ENCODE results near the gene ZBTB11. TPM values are rescaled to one million over a fixed set of nuclear protein-coding genes. Genes with fewer than 3 reads are reported as not detected.

Gene ZBTB11, protein sequence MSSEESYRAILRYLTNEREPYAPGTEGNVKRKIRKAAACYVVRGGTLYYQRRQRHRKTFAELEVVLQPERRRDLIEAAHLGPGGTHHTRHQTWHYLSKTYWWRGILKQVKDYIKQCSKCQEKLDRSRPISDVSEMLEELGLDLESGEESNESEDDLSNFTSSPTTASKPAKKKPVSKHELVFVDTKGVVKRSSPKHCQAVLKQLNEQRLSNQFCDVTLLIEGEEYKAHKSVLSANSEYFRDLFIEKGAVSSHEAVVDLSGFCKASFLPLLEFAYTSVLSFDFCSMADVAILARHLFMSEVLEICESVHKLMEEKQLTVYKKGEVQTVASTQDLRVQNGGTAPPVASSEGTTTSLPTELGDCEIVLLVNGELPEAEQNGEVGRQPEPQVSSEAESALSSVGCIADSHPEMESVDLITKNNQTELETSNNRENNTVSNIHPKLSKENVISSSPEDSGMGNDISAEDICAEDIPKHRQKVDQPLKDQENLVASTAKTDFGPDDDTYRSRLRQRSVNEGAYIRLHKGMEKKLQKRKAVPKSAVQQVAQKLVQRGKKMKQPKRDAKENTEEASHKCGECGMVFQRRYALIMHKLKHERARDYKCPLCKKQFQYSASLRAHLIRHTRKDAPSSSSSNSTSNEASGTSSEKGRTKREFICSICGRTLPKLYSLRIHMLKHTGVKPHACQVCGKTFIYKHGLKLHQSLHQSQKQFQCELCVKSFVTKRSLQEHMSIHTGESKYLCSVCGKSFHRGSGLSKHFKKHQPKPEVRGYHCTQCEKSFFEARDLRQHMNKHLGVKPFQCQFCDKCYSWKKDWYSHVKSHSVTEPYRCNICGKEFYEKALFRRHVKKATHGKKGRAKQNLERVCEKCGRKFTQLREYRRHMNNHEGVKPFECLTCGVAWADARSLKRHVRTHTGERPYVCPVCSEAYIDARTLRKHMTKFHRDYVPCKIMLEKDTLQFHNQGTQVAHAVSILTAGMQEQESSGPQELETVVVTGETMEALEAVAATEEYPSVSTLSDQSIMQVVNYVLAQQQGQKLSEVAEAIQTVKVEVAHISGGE
- polyA plus RNA-seq (2012; rRNA removed): 4.9 and 7.2 TPM in 2 replicates
- polyA plus RNA-seq (2012; cell fraction: cytosol; rRNA removed): 5.7 and 5.9 TPM in 2 replicates
- polyA plus RNA-seq (2012; cell fraction: nucleus; rRNA removed): 7.2 and 16.9 TPM in 2 replicates

DNA sequence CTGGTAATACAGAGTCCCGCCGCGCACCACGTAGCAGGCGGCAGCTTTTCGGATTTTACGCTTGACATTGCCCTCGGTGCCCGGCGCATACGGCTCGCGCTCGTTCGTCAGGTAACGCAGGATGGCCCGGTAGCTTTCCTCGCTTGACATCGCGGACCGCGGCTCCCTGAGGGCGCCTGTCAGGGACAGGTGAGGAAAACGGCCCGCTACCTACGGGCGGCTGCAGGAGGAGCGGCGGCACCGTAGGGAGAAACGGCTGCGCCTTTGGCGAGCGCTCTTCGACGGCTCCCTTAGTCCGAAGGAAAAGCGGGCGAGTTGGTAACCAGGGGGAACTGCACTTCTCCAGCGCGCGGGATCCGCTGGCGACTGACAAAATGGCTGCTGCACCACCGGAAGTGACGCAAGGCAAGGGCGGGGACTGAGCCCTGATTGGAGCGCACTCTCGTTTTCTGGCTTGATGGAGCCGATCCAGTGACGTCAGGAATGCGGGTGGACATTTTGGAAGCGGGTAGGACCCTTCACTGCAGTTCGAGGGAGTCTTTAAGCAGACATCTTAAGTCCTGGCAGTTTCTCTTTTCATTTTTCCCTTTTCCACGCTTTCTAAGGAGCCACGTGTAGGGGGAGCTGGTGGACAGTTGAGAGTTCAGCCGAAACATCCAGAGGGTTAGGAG, at the start of gene ZBTB11:
Gene ZBTB11, minus strand, starts transcription at position 368 of the 671 bp plus-strand sequence. Its CDS starts 218 bp downstream, at position 150.
- Histone ChIP-seq H3K79me2 (ENCODE audit: insufficient read depth) (peaks cover 61% of the 10 kb centered on the region), H3K4me3 (ENCODE audit: low read depth in 2 of 2, low read length in 1 of 2) (peak within 1 kb of the TSS; percentile 95 to 100), H3K9me3 (no peaks in the 10 kb centered on the region), H3K9ac (peak within 1 kb of the TSS; percentile 91), H4K20me1 (ENCODE audit: insufficient read depth) (peaks cover 22% of the 10 kb centered on the region), H3K36me3 (replicated peaks in 1 of 2; ENCODE audit: control insufficient read depth in 1 of 2, insufficient read depth in 2 of 2, low read length in 1 of 2) (peaks cover 18 to 32% of the 10 kb centered on the region in 2 experiments), H3K27ac (ENCODE audit: low read depth in 2 of 2, low read length in 1 of 2) (peak within 1 kb of the TSS; percentile 88 to 91), H2AFZ (ENCODE audit: low read depth) (peak within 1 kb of the TSS; percentile 92), H3K4me2 (peak within 1 kb of the TSS; percentile 98), H3K4me1 (ENCODE audit: control insufficient read depth in 1 of 2, insufficient read depth in 2 of 2, low read depth in 1 of 2, low read length in 1 of 2) (peaks cover 10 to 15% of the 10 kb centered on the region in 2 experiments; a peak in 3 of 4 replicates), H3K27me3 (ENCODE audit: insufficient read depth) (no peaks in the 10 kb centered on the region), H3F3A (replicated peaks; ENCODE audit: insufficient read depth) (peaks cover 48% of the 10 kb centered on the region), H3K9me2 (no peaks in the 10 kb centered on the region)
- ChIA-PET CTCF (interaction anchor here (0.8 to 3.9 kb wide), 9 partner anchors 9 to 130 kb away, joined by 3 to 21 read pairs (median 4); partner anchors contain the start of genes PCNP and RPL24), POLR2A (interaction anchor here (0.9 to 4.0 kb wide), 4 partner anchors 10 to 115 kb away, joined by 4 to 49 read pairs (median 7); partner anchors contain the start of genes CEP97, PCNP, RPL24 and TRMT10C)
- WGBS (ENCODE audit: low lambda C conversion rate): under 1% methylated on average over 26 of the region's 57 CpGs
- peak; percentile 94 for DNase-seq
- TF ChIP-seq TCF12 (IDR thresholded peaks at IDR 0.05) (no peak; the same call in 1 of the 2 replicates), RFX5 (IDR thresholded peaks at IDR 0.05; ENCODE audit: low read length) (peak; percentile 80), NRF1 (IDR thresholded peaks at IDR 0.05; ENCODE audit: low read depth, low read length) (no peak), JUND (IDR thresholded peaks at IDR 0.05) (no peak), MEF2A (IDR thresholded peaks at IDR 0.05; ENCODE audit: borderline replicate concordance, low read depth) (no peak), MXI1 (IDR thresholded peaks at IDR 0.05; ENCODE audit: low read depth, low read length) (peak; percentile 99), RXRA (IDR thresholded peaks at IDR 0.05; ENCODE audit: borderline replicate concordance, low read depth) (no peak), EP300 (IDR thresholded peaks at IDR 0.05; ENCODE audit: borderline replicate concordance in 1 of 2, low read depth in 1 of 2, low read length in 1 of 2) (0 out of 4 replicates have a peak, but pooled peaks of 1 of the 2 experiments have one; percentile 38), TAF1 (IDR thresholded peaks at IDR 0.05; ENCODE audit: borderline replicate concordance, low read depth, low read length) (peak; percentile 19; the same call in 1 of the 2 replicates), POLR2AphosphoS5 (IDR thresholded peaks at IDR 0.05; ENCODE audit: low read depth, low read length) (peak; percentile 87), GATA2 (CRISPR knock-in tag; IDR thresholded peaks at IDR 0.05) (no peak), RCOR1 (IDR thresholded peaks at IDR 0.05; ENCODE audit: low read length) (peak; percentile 60; the same call in 1 of the 2 replicates)
- TF ChIP-seq, protein P1, sequence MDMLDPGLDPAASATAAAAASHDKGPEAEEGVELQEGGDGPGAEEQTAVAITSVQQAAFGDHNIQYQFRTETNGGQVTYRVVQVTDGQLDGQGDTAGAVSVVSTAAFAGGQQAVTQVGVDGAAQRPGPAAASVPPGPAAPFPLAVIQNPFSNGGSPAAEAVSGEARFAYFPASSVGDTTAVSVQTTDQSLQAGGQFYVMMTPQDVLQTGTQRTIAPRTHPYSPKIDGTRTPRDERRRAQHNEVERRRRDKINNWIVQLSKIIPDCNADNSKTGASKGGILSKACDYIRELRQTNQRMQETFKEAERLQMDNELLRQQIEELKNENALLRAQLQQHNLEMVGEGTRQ (IDR thresholded peaks at IDR 0.05; ENCODE audit: borderline replicate concordance, low read depth, low read length): peak; percentile 21; the same call in 1 of the 2 replicates
- TF ChIP-seq, protein P2, sequence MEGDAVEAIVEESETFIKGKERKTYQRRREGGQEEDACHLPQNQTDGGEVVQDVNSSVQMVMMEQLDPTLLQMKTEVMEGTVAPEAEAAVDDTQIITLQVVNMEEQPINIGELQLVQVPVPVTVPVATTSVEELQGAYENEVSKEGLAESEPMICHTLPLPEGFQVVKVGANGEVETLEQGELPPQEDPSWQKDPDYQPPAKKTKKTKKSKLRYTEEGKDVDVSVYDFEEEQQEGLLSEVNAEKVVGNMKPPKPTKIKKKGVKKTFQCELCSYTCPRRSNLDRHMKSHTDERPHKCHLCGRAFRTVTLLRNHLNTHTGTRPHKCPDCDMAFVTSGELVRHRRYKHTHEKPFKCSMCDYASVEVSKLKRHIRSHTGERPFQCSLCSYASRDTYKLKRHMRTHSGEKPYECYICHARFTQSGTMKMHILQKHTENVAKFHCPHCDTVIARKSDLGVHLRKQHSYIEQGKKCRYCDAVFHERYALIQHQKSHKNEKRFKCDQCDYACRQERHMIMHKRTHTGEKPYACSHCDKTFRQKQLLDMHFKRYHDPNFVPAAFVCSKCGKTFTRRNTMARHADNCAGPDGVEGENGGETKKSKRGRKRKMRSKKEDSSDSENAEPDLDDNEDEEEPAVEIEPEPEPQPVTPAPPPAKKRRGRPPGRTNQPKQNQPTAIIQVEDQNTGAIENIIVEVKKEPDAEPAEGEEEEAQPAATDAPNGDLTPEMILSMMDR (IDR thresholded peaks at IDR 0.05): peak; percentile 66
- TF ChIP-seq, protein P3, sequence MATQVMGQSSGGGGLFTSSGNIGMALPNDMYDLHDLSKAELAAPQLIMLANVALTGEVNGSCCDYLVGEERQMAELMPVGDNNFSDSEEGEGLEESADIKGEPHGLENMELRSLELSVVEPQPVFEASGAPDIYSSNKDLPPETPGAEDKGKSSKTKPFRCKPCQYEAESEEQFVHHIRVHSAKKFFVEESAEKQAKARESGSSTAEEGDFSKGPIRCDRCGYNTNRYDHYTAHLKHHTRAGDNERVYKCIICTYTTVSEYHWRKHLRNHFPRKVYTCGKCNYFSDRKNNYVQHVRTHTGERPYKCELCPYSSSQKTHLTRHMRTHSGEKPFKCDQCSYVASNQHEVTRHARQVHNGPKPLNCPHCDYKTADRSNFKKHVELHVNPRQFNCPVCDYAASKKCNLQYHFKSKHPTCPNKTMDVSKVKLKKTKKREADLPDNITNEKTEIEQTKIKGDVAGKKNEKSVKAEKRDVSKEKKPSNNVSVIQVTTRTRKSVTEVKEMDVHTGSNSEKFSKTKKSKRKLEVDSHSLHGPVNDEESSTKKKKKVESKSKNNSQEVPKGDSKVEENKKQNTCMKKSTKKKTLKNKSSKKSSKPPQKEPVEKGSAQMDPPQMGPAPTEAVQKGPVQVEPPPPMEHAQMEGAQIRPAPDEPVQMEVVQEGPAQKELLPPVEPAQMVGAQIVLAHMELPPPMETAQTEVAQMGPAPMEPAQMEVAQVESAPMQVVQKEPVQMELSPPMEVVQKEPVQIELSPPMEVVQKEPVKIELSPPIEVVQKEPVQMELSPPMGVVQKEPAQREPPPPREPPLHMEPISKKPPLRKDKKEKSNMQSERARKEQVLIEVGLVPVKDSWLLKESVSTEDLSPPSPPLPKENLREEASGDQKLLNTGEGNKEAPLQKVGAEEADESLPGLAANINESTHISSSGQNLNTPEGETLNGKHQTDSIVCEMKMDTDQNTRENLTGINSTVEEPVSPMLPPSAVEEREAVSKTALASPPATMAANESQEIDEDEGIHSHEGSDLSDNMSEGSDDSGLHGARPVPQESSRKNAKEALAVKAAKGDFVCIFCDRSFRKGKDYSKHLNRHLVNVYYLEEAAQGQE (IDR thresholded peaks at IDR 0.05; ENCODE audit: low read depth, low read length): no peak
- TF ChIP-seq, protein P4, sequence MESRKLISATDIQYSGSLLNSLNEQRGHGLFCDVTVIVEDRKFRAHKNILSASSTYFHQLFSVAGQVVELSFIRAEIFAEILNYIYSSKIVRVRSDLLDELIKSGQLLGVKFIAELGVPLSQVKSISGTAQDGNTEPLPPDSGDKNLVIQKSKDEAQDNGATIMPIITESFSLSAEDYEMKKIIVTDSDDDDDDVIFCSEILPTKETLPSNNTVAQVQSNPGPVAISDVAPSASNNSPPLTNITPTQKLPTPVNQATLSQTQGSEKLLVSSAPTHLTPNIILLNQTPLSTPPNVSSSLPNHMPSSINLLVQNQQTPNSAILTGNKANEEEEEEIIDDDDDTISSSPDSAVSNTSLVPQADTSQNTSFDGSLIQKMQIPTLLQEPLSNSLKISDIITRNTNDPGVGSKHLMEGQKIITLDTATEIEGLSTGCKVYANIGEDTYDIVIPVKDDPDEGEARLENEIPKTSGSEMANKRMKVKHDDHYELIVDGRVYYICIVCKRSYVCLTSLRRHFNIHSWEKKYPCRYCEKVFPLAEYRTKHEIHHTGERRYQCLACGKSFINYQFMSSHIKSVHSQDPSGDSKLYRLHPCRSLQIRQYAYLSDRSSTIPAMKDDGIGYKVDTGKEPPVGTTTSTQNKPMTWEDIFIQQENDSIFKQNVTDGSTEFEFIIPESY (IDR thresholded peaks at IDR 0.05; ENCODE audit: borderline replicate concordance, low read depth): no peak
- TF ChIP-seq, protein P5, sequence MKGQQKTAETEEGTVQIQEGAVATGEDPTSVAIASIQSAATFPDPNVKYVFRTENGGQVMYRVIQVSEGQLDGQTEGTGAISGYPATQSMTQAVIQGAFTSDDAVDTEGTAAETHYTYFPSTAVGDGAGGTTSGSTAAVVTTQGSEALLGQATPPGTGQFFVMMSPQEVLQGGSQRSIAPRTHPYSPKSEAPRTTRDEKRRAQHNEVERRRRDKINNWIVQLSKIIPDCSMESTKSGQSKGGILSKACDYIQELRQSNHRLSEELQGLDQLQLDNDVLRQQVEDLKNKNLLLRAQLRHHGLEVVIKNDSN (IDR thresholded peaks at IDR 0.05; ENCODE audit: borderline replicate concordance, low read depth): peak; percentile 21; the same call in 1 of the 2 replicates
